Tibial nerve (tissue), 4 donors: ENCODE data around the gene PAN2.

Source experiments
- EP300 ChIP-seq, 2 donors: sonication (generic); formaldehyde crosslinking; IDR thresholded peaks; one replicate each; pipeline ENCODE4 v1.6.1; 2017; ENCODE audit warnings: antibody characterized with exemption in 2 of 2, mild to moderate bottlenecking in 1 of 2
- POLR2A ChIP-seq, 2 donors: fragments of 450-650 bp; IDR thresholded peaks; one replicate each; pipeline ENCODE4 v1.6.1; 2017; ENCODE audit warnings: antibody characterized with exemption in 2 of 2, mild to moderate bottlenecking in 2 of 2, moderate library complexity in 2 of 2
- TF ChIP-seq, protein P1 (sequence below), 5 experiments: fragments of 200-600 bp in 3 of 5; fragments of 450-650 bp in 2 of 5; sonication (generic) in 3 of 5; IDR thresholded peaks; one replicate each; pipeline ENCODE4 v1.5.1; 2016 to 2019; ENCODE audit warnings: antibody characterized with exemption in 5 of 5, mild to moderate bottlenecking in 3 of 5, moderate library complexity in 2 of 5

DNA sequence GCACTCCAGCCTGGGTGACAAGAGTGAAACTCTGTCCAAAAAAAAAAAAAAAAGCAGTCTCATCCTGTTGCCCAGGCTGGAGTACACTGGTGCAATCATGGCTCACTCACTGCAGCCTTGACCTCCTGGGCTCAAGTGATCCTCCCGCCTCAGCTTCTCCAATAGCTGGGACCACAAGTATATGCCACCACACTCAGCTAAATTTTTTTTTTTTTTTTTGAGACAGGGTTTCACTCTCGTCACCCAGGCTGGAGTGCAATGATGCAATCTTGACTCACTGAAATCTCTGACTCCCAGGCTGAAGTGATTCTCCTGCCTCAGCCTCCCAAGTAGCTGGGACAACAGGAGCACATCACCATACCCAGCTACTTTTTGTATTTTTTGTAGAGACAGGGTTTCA is 12.8 kb downstream of the PAN2 start:
- TF ChIP-seq, protein P1, sequence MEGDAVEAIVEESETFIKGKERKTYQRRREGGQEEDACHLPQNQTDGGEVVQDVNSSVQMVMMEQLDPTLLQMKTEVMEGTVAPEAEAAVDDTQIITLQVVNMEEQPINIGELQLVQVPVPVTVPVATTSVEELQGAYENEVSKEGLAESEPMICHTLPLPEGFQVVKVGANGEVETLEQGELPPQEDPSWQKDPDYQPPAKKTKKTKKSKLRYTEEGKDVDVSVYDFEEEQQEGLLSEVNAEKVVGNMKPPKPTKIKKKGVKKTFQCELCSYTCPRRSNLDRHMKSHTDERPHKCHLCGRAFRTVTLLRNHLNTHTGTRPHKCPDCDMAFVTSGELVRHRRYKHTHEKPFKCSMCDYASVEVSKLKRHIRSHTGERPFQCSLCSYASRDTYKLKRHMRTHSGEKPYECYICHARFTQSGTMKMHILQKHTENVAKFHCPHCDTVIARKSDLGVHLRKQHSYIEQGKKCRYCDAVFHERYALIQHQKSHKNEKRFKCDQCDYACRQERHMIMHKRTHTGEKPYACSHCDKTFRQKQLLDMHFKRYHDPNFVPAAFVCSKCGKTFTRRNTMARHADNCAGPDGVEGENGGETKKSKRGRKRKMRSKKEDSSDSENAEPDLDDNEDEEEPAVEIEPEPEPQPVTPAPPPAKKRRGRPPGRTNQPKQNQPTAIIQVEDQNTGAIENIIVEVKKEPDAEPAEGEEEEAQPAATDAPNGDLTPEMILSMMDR (IDR thresholded peaks at IDR 0.05), result no peak
- TF ChIP-seq POLR2A (IDR thresholded peaks at IDR 0.05), result no peak
- no peak for TF ChIP-seq EP300 (IDR thresholded peaks at IDR 0.05)
